ENCODE measurements around the gene UNC119B.

DNA sequence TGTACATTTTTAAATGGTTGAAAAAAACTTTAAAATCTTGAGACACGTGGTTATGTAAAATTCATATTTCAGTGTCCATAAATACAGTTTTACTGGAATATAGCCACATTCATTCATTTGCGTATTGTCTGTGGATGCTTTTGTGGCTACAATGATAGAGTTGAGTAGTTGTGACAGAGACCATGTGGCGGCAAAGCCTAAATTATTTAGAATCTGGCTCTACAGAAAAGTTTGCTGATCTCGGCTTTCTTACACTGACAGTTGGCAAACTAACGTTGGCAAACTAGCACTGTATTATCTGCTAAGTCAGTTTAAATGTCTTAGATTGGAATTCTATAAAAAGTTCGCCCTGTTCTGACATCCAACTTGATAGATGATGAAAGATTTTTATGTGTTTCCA is 2.4 kb downstream of the UNC119B start:
- TF ChIP-seq EZH2phosphoT487 (IDR thresholded peaks at IDR 0.05; ENCODE audit: borderline replicate concordance, low read depth, low read length), result no peak
- TF ChIP-seq, protein P1, sequence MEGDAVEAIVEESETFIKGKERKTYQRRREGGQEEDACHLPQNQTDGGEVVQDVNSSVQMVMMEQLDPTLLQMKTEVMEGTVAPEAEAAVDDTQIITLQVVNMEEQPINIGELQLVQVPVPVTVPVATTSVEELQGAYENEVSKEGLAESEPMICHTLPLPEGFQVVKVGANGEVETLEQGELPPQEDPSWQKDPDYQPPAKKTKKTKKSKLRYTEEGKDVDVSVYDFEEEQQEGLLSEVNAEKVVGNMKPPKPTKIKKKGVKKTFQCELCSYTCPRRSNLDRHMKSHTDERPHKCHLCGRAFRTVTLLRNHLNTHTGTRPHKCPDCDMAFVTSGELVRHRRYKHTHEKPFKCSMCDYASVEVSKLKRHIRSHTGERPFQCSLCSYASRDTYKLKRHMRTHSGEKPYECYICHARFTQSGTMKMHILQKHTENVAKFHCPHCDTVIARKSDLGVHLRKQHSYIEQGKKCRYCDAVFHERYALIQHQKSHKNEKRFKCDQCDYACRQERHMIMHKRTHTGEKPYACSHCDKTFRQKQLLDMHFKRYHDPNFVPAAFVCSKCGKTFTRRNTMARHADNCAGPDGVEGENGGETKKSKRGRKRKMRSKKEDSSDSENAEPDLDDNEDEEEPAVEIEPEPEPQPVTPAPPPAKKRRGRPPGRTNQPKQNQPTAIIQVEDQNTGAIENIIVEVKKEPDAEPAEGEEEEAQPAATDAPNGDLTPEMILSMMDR (conservative IDR thresholded peaks at IDR 0.05; ENCODE audit: low read length), result no peak

Data from OCI-LY7 (cell line).